Loucy (cell line): ENCODE results near the gene TMEM170A.

Source experiments
- EZH2phosphoT487 ChIP-seq: fragments of 200-600 bp; IDR thresholded peaks from 2 replicates; pipeline ENCODE4 v1.6.1; 2018; ENCODE audit warnings: antibody characterized with exemption, mild to moderate bottlenecking, moderate library complexity, borderline replicate concordance
- TF ChIP-seq, protein P1 (sequence below): fragments of 200-600 bp; sonication (generic); conservative IDR thresholded peaks from 2 replicates; pipeline ENCODE4 v1.5.1; 2014; ENCODE audit warnings: mild to moderate bottlenecking, antibody characterized with exemption, low read length

DNA sequence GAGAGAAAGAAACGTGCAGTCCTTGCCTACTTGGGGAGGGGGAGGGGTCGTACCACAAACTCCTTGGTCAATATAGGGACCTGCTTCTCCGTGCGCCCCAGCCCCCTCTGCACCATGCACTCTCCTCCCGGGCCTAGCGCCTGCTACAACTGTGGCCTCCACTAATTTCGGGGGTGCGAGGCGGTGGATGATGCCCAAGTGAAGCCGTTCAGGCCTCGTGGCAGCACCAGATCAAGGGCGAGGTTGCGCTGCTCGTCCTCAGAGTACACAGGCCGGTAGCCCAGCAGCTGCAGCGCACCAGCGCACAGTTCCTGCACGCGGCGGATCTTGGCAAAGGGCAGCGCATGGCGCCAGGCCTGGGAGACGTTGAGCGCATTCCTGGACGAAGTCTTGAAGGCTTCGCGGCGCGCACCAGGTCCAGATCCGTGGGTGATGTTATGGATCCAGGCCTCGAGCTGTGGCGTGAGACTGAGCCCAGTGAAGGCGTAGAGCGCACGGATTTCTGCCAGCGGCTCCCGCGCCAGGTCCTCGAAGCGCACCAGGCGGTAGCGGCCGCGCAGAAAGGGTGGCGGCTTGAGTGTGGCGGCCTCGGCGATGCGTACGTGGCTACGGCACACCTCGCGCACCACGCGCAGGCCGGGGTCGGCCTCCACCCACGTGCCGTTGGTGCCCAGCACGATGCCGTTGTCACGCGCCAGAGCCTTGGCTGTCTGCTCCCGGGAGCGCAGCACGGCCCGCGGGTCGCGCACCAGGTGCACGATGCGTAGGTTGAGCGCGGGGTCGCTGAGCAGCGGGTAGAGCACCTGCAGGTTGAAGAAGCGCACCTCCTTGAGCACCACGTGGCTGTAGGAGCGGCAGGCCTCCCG is 14.2 kb upstream of the TMEM170A start:
- TF ChIP-seq, protein P1, sequence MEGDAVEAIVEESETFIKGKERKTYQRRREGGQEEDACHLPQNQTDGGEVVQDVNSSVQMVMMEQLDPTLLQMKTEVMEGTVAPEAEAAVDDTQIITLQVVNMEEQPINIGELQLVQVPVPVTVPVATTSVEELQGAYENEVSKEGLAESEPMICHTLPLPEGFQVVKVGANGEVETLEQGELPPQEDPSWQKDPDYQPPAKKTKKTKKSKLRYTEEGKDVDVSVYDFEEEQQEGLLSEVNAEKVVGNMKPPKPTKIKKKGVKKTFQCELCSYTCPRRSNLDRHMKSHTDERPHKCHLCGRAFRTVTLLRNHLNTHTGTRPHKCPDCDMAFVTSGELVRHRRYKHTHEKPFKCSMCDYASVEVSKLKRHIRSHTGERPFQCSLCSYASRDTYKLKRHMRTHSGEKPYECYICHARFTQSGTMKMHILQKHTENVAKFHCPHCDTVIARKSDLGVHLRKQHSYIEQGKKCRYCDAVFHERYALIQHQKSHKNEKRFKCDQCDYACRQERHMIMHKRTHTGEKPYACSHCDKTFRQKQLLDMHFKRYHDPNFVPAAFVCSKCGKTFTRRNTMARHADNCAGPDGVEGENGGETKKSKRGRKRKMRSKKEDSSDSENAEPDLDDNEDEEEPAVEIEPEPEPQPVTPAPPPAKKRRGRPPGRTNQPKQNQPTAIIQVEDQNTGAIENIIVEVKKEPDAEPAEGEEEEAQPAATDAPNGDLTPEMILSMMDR, result no peak
- no peak for TF ChIP-seq EZH2phosphoT487
